ENCODE measurements around the gene SMAD3. TPM values are rescaled to one million over a fixed set of nuclear protein-coding genes. Genes with fewer than 3 reads are reported as not detected.
A peak's percentile ranks its signal among the peaks of the same experiment; 100 is the strongest.

SMAD3 gene
- total RNA-seq, 1 experiment from 2014 or later, result 99.5 TPM

DNA sequence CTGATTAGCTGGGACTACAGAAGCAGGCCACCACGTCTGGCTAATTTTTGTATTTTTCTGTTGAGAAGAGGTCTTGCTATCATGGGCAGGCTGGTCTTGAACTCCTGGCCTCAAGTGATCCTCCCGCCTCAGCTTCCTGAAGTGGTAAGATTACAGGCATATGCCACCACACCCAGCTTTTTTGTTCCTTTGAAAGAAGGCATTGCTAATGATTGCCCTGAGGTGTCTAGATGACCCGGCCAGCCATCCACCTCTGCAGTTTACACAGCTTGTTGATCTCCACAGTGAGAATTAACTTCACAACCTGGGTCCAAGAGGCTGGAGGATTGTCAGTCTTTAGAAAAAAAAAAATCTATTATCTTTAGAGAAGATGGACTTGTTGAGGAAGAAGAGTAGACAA is 58.7 kb downstream of the SMAD3 start:
- CTCF ChIA-PET, result interaction anchor here (0.5 to 1.2 kb wide), 5 partner anchors 17 to 174 kb away, joined by 3 to 6 read pairs (median 3); no protein-coding TSS in a partner anchor

GRCh38 chr15:67124911-67125588 is 59.6 kb downstream of the SMAD3 start:
- peak overlapping the region; percentile 94 for H3K4me2 ChIP-seq
- DNase-seq, result no peak
- BruUV-seq (replicated peaks), result no TSS peak

More for the DNA sequence above, 58.7 kb downstream of the SMAD3 start:
- no peak overlapping the region for H3K4me3 ChIP-seq
- no peaks in the 10 kb centered on the region for H3K9me3 ChIP-seq (ENCODE audit: insufficient read depth, low read depth)
- H3K36me3 ChIP-seq (ENCODE audit: low read depth), result peaks cover 15% of the 10 kb centered on the region
- no peaks in the 10 kb centered on the region for H3K9me2 ChIP-seq (ENCODE audit: insufficient read depth)
- H2AFZ ChIP-seq, result no peak overlapping the region
- peak overlapping the region; percentile 94 for H3K4me2 ChIP-seq
- no peaks in the 10 kb centered on the region for H3K27me3 ChIP-seq (ENCODE audit: insufficient read depth, low read depth)
- H3F3A ChIP-seq (ENCODE audit: insufficient read depth, low read depth), result peaks cover 84% of the 10 kb centered on the region
- peaks cover 91% of the 10 kb centered on the region for H3K79me2 ChIP-seq (ENCODE audit: low read depth)
- no TSS peak for BruUV-seq (replicated peaks)
- peak in 1 of 2 experiments; percentile 66 for DNase-seq
- TF ChIP-seq CTCF (conservative IDR thresholded peaks at IDR 0.05) (no peak), EZH2 (IDR thresholded peaks at IDR 0.05; ENCODE audit: low read depth) (no peak)
- POLR2A ChIA-PET (ENCODE audit: unreplicated experiment), result interaction anchor here (0.6 kb wide), 1 partner anchor 69 kb away, joined by 3 read pairs; no protein-coding TSS in a partner anchor
- H3K27ac ChIP-seq, result peak overlapping the region; percentile 98
- peaks cover 76% of the 10 kb centered on the region for H3K4me1 ChIP-seq (replicated peaks; ENCODE audit: insufficient read depth)
- no peaks in the 10 kb centered on the region; the same call in 1 of the 2 replicates for H4K20me1 ChIP-seq (ENCODE audit: insufficient read depth)
- intact Hi-C loops (cut with micrococcal nuclease; ENCODE audit: unreplicated experiment), result loop anchor here (10.0 kb wide), 1 partner anchor 711 kb away; no protein-coding TSS in a partner anchor

More at GRCh38 chr15:67124911-67125588, 59.6 kb downstream of the SMAD3 start:
- H3K27me3 ChIP-seq (ENCODE audit: insufficient read depth, low read depth), result no peaks in the 10 kb centered on the region
- H3K9me3 ChIP-seq (ENCODE audit: insufficient read depth, low read depth), result no peaks in the 10 kb centered on the region
- peaks cover 83% of the 10 kb centered on the region for H3F3A ChIP-seq (ENCODE audit: insufficient read depth, low read depth)
- H3K27ac ChIP-seq, result peak overlapping the region; percentile 98
- H3K4me1 ChIP-seq (replicated peaks; ENCODE audit: insufficient read depth), result peaks cover 80% of the 10 kb centered on the region
- TF ChIP-seq EZH2 (IDR thresholded peaks at IDR 0.05; ENCODE audit: low read depth) (no peak), CTCF (conservative IDR thresholded peaks at IDR 0.05) (no peak)
- no peaks in the 10 kb centered on the region; the same call in 1 of the 2 replicates for H4K20me1 ChIP-seq (ENCODE audit: insufficient read depth)
- peak overlapping the region; percentile 74; the same call in 1 of the 2 replicates for H3K4me3 ChIP-seq
- no peaks in the 10 kb centered on the region for H3K9me2 ChIP-seq (ENCODE audit: insufficient read depth)
- ChIA-PET CTCF (interaction anchor here (0.5 to 1.2 kb wide), 4 partner anchors 37 to 175 kb away, joined by 3 to 5 read pairs (median 3); no protein-coding TSS in a partner anchor), POLR2A (ENCODE audit: unreplicated experiment) (interaction anchor here (0.5 to 1.3 kb wide), 10 partner anchors 18 to 76 kb away, joined by 3 to 12 read pairs (median 6); no protein-coding TSS in a partner anchor)
- intact Hi-C loops (cut with micrococcal nuclease; ENCODE audit: unreplicated experiment), result loop anchor here (1.0 to 10.0 kb wide), 7 partner anchors 18 to 710 kb away; partner anchors contain the start of gene SMAD3
- H3K79me2 ChIP-seq (ENCODE audit: low read depth), result peaks cover 91% of the 10 kb centered on the region
- peaks cover 17% of the 10 kb centered on the region for H3K36me3 ChIP-seq (ENCODE audit: low read depth)
- H2AFZ ChIP-seq, result no peak overlapping the region

Data from PC-9 (cell line).